HTERT RPE-1 (cell line): ENCODE results near the gene NR5A2.

Experiments
- in situ Hi-C: fragments of 300-500 bp; cut with MboI; formaldehyde crosslinking; loops from 4 replicates; pipeline ENCODE4 v1.14.3; 2020; ENCODE audit warnings: low sequenced_read_pairs

Gene NR5A2

DNA sequence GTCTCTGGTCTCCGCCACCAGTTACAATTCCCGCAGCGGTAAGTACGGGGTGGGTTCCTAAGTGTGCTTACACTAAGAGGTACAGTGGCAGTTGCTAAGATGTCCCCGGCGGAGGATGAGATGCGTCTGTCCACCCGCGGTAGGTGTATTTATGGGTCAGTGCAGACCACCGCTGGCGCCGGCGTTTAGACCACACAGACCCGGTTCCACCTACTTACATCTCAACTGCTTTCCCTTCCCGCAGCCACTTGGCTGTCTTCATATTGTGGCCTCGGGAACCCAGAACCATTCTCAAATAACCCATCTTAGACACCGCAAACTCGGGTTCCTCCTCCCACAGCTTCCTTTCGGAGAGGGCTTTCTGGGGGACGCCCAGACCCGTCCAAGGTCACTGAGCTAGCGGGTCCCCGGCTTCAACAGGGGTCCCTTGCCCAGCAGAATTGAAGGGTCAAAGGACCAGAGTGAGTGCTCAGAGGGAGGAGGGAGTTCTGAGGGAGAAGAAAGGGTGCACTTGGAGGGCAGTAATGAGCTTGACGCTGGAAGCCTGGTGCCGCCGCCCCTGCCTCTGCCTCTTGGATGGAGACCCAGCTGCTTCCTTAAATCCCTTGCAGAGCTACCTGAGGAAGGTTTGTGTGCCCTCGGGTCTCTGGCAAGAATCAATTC, 8.6 kb downstream of the NR5A2 start:
- in situ Hi-C loops = no loop called here

DNA sequence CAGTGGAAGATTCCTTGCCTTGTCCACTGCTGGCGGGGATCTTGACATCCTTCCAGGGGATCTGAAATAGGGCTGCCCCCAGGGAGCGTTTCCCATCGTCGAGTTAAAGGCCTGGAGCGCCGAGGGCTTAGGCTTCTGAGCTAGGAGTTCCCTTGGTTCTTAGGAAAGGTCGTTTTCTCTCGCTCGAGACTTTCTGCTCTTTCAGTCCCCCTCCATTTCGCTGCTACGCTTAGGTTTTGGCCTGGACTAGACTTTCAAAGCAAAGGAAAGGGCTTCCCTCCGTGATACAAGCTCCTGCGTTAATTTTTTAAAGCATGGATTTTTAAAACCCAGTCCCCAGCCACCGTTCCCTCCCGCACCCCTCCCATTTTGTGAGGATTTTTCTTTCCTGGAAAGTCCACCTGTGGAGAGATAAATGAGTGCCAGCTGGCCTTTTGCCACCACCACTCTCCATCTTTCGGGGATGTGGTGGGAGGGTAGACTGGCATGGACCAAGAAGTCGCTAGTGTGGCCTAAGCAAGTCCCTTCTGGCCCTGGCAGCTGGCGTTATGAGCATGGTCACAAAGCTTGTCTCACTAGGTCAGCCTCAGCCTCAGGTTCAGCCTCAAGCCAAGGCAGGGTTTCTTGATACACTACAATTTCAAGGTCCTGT, 9.2 kb downstream of the NR5A2 start:
- in situ Hi-C loops = no loop called here

DNA sequence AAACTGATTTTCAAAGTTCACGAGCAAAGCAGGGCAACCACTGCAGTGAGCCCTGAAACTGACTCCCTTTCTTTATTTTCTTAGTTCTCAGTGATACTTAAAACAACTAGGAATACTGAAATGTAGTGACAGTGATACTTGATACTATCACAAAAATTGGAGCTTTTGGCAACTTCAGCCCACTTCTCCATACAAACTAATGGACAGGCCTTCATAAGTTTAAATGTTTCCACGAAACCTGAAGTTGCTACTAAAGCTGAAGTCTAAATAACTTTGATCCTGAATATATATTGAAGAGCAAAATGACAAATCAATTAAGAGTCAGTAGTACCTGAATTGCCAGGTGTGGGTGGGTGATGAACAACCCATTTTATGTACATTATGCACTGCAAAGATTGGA, 10.0 kb downstream of the NR5A2 start:
- in situ Hi-C loops = no loop called here

DNA sequence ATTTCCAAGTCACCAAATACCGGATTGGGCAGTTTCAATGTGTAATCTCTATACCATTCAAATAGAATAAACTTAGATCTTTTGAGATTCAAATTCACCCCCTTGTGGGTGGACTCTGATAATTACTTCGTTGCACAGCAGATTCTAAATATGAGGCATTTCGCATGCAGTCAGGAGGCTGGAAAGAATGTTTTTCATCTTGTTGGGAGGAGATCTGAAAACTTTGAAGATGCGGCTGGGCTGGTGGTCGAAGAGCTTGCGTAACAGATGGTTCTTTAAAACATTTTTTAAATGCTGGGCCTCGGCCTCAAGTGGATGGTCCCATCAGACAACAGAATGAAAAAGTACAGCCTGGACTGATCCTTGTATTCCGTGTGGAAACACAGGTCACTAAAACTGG, 10.4 kb downstream of the NR5A2 start:
- in situ Hi-C loops = no loop called here

DNA sequence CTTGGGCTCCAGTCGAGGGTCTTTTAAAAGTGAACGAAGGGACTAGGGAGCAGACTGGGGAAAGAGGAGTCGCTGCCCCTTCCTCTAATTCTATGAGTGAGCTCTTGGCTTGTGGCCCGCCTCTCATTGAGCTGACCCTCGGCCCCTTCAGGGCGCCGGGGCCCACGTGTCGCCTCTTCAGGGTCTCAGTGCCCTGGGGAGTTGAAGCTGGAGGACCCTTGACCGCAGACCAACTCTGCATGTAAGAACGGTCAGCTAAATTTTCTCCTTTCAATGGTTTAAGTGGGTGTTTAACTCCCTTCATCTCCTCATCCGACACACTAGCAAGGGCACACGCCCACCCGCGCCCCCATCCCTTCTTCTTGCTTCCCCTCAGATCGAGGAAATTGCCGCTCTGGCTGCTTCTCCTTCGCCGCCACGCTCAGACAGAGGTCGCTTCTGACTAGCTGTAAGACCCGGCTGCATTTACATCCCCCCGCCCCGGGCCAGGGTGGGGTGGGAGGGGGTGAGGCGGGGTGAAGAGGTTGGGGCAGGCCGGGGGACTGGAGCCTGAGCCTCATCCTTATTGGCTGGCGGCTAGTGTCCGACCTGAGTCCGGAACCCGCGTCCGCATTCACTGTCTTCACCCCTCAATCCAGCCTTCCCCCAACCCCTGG, 10.9 kb downstream of the NR5A2 start:
- in situ Hi-C loops = no loop called here

DNA sequence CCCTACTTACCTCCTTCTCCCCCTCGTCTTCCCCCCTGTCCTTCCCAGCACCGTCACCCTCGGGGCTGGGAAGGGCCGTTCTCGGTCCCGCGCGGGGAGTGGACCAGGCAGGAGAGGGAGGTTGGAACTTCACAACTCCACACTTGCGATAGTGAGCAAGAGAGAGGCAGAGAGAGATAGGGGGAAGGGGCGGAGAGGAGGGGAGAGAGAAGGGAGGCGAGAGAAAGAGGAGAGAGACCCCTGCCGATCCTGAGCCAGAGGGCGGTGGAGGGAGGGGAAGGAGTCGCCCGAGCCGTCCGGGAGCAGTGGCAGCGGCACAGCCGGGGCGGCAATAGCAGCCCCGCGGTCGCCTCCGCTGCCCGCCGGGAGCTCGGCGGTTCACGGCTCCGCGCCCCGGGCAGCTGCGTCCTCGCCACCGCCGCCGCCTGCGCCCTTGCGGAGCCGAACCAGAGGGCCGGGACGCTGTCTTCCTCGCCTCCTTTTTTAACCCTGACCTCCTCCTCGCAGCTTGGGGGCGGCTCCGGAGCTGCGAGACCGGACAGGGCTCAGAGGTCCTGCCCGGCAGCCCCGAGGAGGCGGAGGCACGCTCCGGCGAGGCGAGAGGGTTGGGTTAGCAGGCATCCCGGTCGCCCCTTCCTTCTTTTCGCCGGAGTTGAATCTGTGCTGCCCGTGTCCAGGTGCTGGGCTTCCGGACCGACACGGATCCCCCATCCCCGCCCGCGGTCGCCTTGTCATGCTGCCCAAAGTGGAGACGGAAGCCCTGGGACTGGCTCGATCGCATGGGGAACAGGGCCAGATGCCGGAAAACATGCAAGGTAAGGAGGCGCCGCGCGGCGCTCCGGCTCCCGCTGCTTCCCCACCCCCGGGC, 11.7 kb downstream of the NR5A2 start:
- in situ Hi-C loops = no loop called here

DNA sequence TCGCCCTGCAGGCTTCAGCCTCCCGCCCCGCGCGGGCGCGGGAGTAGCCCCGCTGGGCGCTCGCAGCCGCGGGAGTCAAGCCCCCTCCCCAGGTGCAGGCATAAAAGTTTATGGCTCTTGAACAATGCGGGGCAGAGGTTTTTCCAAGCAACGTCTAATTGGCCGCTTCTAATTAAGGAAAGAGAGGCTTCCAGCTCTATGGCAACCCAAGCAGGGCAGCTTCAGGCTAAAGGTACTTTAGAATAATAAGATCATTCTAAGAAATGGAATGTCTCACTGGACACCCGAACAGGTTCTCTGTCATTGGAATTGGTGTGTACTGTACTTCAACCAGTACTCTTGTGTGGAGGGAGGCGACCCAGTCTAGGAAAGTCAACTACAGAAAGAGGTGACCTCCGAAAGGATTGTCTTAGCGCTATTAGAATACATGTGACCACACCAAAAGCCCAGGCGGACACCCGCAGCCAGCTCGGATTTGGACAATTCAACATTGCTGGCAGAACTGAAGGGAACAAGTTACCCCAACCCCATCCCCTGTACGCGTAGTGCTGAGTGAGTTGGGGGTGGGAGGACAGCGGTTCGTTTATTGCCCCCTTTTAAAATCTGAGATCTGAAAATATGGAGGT, 12.5 kb downstream of the NR5A2 start:
- in situ Hi-C loops = no loop called here

DNA sequence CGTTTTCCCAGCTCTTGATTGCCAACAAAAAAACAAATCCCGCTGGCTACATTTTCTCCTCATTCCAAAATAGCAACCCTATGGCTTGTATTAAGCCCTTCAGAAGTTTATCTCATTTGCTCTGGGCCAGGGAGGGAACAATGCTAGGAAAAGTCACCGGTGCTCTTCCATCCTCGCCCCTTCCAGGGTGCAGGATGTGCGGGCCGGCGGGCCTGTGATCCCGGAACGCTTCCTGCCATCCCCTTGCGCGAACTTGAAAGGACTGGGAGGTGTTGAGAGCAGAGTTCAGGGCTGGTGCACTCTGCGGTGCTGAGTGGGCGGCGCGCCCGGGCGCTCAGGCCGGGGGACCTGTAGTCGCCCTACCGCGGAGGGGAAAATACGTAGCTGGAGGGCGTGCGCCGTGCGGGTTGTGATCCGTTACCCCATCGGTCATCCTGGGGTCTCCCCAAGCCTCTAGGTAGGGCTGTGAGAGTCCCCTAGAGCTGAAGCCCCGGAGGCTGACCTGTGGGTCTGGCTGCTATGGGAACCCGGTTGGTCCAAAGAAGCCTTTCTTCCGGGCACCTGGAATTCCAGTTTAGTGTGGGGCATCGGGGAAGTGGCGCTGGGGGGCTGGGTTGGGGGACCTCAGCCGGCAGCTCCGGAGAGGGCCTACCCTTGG, 13.1 kb downstream of the NR5A2 start:
- in situ Hi-C loops = no loop called here

DNA sequence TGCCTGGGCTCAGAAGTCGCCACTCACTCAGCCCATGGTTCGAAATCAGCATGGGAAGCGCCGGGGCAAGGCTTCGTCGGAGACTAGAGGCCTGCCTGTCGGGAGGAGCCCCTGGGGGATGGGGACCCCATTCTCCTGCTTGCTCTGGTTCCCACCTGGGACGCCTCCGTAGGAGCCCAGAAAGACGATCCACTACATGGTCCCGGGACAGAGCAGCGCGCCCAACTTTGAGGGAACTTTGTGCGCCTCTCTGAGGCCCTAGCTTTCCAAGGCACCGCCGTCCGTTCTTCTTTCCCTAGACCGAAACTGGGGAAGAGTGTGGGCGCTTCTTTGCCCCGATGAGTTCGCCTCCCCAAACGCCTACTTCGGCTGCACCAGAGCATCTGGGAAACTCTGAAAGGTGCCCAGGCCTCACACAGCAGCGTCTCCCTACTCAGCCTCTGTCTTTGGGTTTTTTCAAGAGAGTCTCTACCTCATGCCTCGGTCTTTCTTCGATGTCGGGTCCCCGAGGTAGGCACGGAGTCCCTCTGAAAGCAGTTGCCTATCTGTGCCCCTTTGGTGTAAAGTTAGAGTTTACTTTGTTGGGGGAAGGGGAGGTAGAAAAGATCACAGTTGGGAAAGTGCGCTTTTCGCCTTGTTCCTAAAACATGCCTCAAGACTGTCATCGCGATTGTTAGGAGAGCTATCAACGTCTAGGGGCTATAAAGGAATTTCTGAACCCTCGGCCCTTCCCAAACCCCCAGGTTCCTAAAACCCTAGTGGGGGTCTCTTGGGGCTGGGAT, 14.0 kb downstream of the NR5A2 start:
- in situ Hi-C loops = no loop called here

DNA sequence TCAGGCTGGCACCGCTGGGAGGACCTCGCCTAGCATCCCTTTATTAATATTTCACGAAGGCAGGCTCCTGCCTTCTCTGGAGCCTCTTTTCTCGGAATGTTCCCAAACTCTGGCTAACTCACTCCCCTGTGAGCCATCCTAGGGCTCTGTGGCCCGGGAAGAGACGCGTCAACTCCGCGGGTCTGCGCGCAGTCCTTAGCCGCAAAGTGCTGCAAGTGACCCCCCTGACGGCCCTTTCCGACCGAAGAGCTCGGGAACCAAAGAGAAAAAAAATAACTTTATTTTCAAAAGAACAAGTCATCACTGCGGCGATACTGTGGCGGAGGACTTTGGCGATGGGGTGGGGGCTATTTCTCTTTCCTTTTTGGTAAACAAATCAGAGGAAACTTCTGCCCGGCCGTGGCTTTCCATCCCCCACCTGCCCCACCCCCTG, 14.6 kb downstream of the NR5A2 start:
- in situ Hi-C loops = no loop called here

DNA sequence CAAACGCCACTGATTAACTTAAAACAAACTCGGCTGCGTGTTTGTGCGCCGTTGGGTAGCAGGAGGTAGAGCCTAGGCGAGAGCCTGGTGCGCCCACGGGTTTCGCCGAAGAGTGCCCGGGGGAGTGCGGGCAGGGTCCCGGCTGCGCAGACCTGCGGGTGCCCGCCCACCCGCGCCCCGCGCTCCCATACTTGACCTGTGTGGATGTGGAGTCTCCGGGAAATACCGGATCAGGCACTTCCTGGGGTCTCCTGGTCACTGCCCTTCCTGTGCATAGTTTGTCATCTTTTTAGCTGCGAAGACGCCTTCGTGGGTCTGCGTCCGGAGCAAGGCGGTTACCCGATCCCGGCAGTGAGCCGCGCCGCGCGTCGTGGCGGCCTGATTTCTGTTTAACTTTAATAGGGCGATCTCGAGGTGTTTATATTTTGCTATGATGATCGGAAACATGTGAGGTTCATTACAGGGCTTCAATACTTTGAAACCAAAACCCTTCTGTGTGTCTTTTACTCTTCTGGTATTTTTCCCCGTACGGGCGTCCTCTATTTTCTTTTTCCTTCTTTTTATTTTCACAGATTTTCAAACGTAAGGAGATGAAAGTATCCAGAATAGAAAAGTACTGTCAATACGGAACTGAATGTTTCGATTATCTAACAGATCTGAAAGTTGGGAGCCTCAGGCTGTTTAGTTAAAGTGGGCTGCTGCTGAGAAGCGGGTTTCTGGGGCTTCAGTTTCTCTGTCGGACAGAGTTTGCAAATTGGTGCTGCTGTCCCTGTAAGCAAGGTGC, 15.2 kb downstream of the NR5A2 start:
- in situ Hi-C loops = no loop called here

DNA sequence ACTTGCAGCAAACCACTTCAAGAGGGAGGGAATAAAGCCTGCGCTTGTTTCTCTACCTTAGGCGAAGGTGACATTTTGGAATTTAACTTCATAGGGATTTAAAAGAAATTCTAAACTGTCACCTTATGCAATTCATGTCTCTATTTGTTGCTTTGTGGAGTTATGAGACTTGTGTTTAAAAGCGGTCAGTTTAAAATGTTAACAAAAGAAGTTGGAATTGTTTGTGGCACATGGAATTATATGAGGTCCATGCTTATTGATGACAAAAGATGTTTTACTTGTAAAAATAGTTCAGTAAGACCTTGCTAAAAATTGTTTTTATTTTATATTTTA, 15.8 kb downstream of the NR5A2 start:
- in situ Hi-C loops = no loop called here

DNA sequence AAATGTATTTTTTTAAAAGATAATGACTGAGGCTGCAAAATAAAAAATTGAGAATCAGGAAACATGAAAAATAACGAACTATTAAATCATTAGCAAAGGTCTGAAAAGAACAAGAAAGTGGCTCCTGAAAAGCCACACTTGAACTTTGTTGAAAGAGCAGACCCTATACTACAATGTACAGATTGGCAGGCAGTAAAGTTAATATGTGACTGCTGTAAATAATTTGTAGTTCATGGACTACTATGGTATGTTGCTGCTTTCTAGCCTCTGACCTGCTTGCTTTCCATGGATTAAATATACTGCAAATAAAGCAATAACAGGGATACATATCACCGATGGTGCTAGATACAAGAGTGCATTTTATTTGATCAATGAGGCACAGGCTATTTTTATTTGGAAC, 18.6 kb downstream of the NR5A2 start:
- in situ Hi-C loops = no loop called here

DNA sequence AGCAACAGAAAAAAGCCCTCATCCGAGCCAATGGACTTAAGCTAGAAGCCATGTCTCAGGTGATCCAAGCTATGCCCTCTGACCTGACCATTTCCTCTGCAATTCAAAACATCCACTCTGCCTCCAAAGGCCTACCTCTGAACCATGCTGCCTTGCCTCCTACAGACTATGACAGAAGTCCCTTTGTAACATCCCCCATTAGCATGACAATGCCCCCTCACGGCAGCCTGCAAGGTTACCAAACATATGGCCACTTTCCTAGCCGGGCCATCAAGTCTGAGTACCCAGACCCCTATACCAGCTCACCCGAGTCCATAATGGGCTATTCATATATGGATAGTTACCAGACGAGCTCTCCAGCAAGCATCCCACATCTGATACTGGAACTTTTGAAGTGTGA, 20.7 kb downstream of the NR5A2 start:
- in situ Hi-C loops = no loop called here

DNA sequence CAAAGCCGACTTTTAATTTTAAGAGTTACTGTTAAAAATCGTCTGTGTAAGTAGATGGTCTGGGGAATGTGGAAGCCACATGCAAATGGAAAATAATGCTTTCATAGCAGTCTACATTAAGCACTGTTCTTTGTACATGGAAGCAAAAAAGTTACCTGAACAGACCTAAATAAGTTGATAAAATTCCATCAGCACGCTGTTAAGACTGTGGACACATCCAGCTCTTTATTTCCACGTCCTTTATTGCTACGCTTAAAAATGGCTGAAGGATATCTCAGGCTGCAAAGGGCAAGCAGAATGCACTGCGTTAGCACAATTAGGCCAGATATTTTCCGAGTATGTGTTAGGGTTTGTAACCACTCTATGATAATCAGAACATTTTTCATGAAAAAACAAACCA, 22.3 kb downstream of the NR5A2 start:
- in situ Hi-C loops = no loop called here

DNA sequence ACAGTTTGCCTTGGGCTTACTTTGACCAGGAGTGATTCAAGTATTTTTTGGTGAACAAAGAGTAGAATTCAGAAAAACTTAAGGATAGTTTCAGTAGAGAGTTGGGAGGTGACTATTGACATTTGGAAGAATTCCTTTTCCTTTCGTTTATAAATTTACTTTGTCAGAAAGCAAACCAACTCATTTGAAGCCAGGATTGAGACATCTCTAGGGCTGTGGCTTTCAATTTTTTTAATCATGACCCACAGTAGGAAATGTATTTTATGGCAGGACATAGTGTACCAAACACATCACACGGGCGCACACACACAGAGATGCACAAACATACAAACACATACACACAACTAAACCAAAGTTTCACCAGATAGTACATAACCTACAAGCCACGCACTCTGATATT, 24.1 kb downstream of the NR5A2 start:
- in situ Hi-C loops = no loop called here

DNA sequence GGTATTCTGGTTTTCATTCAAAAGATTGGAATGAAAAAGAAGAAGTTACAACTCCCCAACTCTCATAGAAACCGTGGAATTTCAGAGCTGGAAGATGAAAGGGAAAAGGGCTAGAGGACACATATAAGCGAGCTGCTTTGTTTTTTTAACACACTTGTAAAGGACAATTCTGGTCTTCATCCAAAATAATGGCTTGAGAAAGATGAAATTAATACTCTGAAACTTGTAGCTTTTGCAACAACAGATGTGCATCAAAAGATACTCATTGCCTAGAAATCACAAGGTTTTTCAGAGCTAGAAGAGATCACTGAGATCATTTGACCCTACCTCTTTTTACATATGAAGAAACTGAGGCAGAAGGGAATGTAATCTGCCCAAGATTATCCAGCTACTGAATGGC, 25.6 kb downstream of the NR5A2 start:
- in situ Hi-C loops = no loop called here

DNA sequence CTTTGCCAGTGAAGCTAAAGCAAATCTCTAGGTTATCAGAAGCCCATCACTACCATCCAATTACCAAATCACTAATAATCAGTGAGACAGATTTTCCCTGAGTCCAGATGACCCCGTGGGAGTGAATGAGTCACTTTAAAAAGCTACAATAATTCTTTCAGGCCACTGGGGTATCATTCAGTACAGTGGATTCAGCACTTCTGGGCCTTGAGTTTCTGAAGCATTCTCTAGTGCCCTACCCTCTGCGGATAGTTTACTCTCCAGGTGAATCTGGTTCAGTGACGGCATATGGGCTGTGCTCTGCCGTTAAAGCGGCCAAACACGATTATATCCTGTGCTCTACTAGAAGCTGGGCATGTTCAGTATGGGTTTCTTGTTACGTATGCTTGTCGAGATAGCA, 26.1 kb downstream of the NR5A2 start:
- in situ Hi-C loops = no loop called here

DNA sequence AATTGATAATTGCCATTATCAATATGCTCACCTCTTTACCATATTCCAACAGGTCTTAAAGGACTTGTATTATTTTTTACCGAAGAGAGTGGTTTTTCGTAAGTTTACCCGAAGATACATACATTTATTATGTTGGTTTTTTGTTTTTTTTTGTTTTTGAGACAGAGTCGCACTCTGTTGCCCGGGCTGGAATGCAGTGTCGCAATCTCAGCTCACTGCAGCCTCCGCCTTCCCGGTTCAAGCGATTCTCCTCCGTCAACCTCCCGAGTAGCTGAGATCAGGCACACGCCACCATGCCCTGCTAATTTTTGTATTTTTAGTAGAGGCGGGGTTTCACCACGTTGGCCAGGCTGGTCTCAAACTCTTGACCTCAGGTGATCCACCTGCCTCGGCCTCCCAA, 30.8 kb downstream of the NR5A2 start:
- in situ Hi-C loops = no loop called here
